HepG2 (cell line): Measurements from ENCODE around the gene TMEM165. TPM values are rescaled to one million over a fixed set of nuclear protein-coding genes. Genes with fewer than 3 reads are reported as not detected.

Experiments
- ATAC-seq: fragments of 200-7000 bp; cut with Tn5 transposase; 3 replicates; pipeline ENCODE4 v1.9.1; 2020; ENCODE audit warnings: mild to moderate bottlenecking, moderate library complexity
- BruUV-seq: library from RNA; stranded (reverse); fragments of 400-500 nt; replicated peaks from 2 replicates; lab custom pipeline; 2021; lab: Mats Ljungman, UMichigan
- CTCF ChIA-PET: fragments of 300-600 bp; formaldehyde crosslinking; extraction: SDS; loops from one replicate; lab custom pipeline; 2021; ENCODE audit warnings: low total read pairs, inconsistent platforms, low intra/inter-chr PET ratio; lab: Yijun Ruan, JAX
- POLR2A ChIA-PET: fragments of 350-600 bp; sonication (Branson Sonifier 250); formaldehyde crosslinking; loops from one replicate; lab custom pipeline; 2020; ENCODE audit warnings: antibody characterized with exemption, inconsistent platforms; lab: Yijun Ruan, JAX
- DNase-seq: peaks from one replicate; pipeline ENCODE4 v3.0.0-alpha.2; 2015; ENCODE audit warnings: low spot score
- FAIRE-seq: peaks from 3 replicates; lab custom pipeline; 2011; peaks lifted over from hg19 to GRCh38; lab: Jason Lieb, UNC
- H2AFZ ChIP-seq: one replicate; pipeline ENCODE4 v1.6.1; 2011; ENCODE audit warnings: low read length, inconsistent platforms
- H3K27ac ChIP-seq: fragments of 300-600 bp; 3 replicates; pipeline ENCODE4 v1.8.0; 2011; ENCODE audit warnings: mixed run types, mild to moderate bottlenecking, mixed read lengths, low read length, inconsistent platforms; ENCODE audit not compliant: insufficient read depth; ENCODE audit errors: extremely low read length
- H3K27me3 ChIP-seq, 2 experiments: fragments of 200-600 bp in 1 of 2; 2 replicates in 1 of 2; 3 replicates in 1 of 2; pipeline versions ENCODE4 v1.6.0 to v1.8.0; 2011; ENCODE audit warnings: low read length in 2 of 2, mild to moderate bottlenecking in 2 of 2, moderate library complexity in 2 of 2, inconsistent platforms in 1 of 2; ENCODE audit not compliant: insufficient read depth in 2 of 2, control insufficient read depth in 1 of 2
- H3K36me3 ChIP-seq, 2 experiments: fragments of 200-600 bp in 1 of 2; replicated peaks in 1 of 2; 2 replicates in 1 of 2; 3 replicates in 1 of 2; pipeline versions ENCODE4 v1.5.1 to v1.8.0; 2011; ENCODE audit warnings: low read length in 2 of 2, inconsistent platforms in 1 of 2; ENCODE audit not compliant: insufficient read depth in 2 of 2, control insufficient read depth in 1 of 2
- H3K4me1 ChIP-seq: 2 replicates; pipeline ENCODE4 v1.5.1; 2012; ENCODE audit warnings: low read length, inconsistent platforms; ENCODE audit not compliant: insufficient read depth
- H3K4me2 ChIP-seq: 2 replicates; pipeline ENCODE4 v1.6.0; 2011; ENCODE audit warnings: low read depth, low read length, inconsistent platforms
- H3K4me3 ChIP-seq, 3 experiments: fragments of 200-600 bp in 1 of 3; sonication (generic), shearing (Covaris generic) in 1 of 3; replicated peaks in 1 of 3; 2 replicates each; pipeline ENCODE4 v1.5.1; 2011 to 2016; ENCODE audit warnings: low read length in 3 of 3, inconsistent platforms in 2 of 3, low read depth in 2 of 3, mild to moderate bottlenecking in 2 of 3, control low read depth in 1 of 3, mixed read lengths in 1 of 3; ENCODE audit not compliant: insufficient read depth in 1 of 3
- H3K79me2 ChIP-seq: one replicate; pipeline ENCODE4 v1.6.1; 2011; ENCODE audit warnings: low read length, inconsistent platforms; ENCODE audit not compliant: insufficient read depth
- H3K9ac ChIP-seq: 2 replicates; pipeline ENCODE4 v1.6.0; 2011; ENCODE audit warnings: mild to moderate bottlenecking, low read depth, low read length, inconsistent platforms; ENCODE audit not compliant: insufficient read depth
- H3K9me3 ChIP-seq: 2 replicates; pipeline ENCODE4 v1.5.1; 2012; ENCODE audit warnings: mild to moderate bottlenecking, low read length
- H4K20me1 ChIP-seq: 2 replicates; pipeline ENCODE4 v1.6.0; 2011; ENCODE audit warnings: inconsistent platforms, mild to moderate bottlenecking, low read length, moderate library complexity; ENCODE audit not compliant: insufficient read depth
- ARHGAP35 ChIP-seq: sonication (generic); formaldehyde crosslinking; IDR thresholded peaks from 2 replicates; pipeline ENCODE4 v1.9.0; 2022; ENCODE audit warnings: mild to moderate bottlenecking, inconsistent platforms, moderate library complexity, missing genetic modification reagents, borderline replicate concordance
- CAMTA2 ChIP-seq: sonication (generic); formaldehyde crosslinking; IDR thresholded peaks from 2 replicates; pipeline ENCODE4 v1.4.0; 2020; ENCODE audit warnings: mild to moderate bottlenecking, missing genetic modification reagents, borderline replicate concordance
- CENPX ChIP-seq: sonication (generic); formaldehyde crosslinking; IDR thresholded peaks from 2 replicates; pipeline ENCODE4 v1.9.0; 2021; ENCODE audit warnings: mild to moderate bottlenecking, missing genetic modification reagents, moderate library complexity
- NR2C2 ChIP-seq: sonication (generic); formaldehyde crosslinking; IDR thresholded peaks from 2 replicates; pipeline ENCODE4 v1.4.0; 2020; ENCODE audit warnings: missing genetic modification reagents, mild to moderate bottlenecking, moderate library complexity, borderline replicate concordance
- RELA ChIP-seq: sonication (generic); formaldehyde crosslinking; IDR thresholded peaks from 2 replicates; pipeline ENCODE4 v1.4.0; 2020; ENCODE audit warnings: missing genetic modification reagents
- SRF ChIP-seq: IDR thresholded peaks from 2 replicates; pipeline ENCODE4 v1.6.1; 2011; ENCODE audit warnings: mild to moderate bottlenecking, low read depth, low read length, moderate library complexity
- ZNF12 ChIP-seq: sonication (generic); formaldehyde crosslinking; IDR thresholded peaks from 2 replicates; pipeline ENCODE4 v1.5.0; 2020; ENCODE audit warnings: missing genetic modification reagents
- ZNF180 ChIP-seq: sonication (generic); formaldehyde crosslinking; IDR thresholded peaks from 2 replicates; pipeline ENCODE4 v1.4.0; 2020; ENCODE audit warnings: low read depth, missing genetic modification reagents, borderline replicate concordance
- ZNF431 ChIP-seq: sonication (generic); formaldehyde crosslinking; IDR thresholded peaks from 2 replicates; pipeline ENCODE4 v1.9.0; 2022; ENCODE audit warnings: missing genetic modification reagents, low read depth, mild to moderate bottlenecking, borderline replicate concordance
- ZNF567 ChIP-seq: sonication (generic); formaldehyde crosslinking; IDR thresholded peaks from 2 replicates; pipeline ENCODE4 v1.8.1; 2023; ENCODE audit warnings: mild to moderate bottlenecking, missing genetic modification reagents, borderline replicate concordance
- ZNF75D ChIP-seq: sonication (generic); formaldehyde crosslinking; IDR thresholded peaks from 2 replicates; pipeline ENCODE4 v1.8.1; 2023; ENCODE audit warnings: missing genetic modification reagents, mild to moderate bottlenecking, borderline replicate concordance
- WGBS: methylation state at CpG from one replicate; pipeline ENCODE4 v1.1.6; 2017; ENCODE audit warnings: low lambda C conversion rate; 5-methylcytosine and 5-hydroxymethylcytosine counted together
- in situ Hi-C: cut with HindIII; loops from 2 replicates; pipeline ENCODE4 v1.10.0; 2017; ENCODE audit warnings: low pct_unique_long_range_greater_than_20kb; ENCODE audit not compliant: extremely low pct_ligation_motif_present
- intact Hi-C: fragments of 100-400 bp; cut with micrococcal nuclease; formaldehyde crosslinking; loops from one replicate; pipeline ENCODE4 v1.10.0; 2022; ENCODE audit not compliant: unreplicated experiment
- polyA plus RNA-seq, 8 experiments: library from polyadenylated mRNA; depleted of rRNA in 3 of 8; stranded (reverse) in 7 of 8; unstranded in 1 of 8; fragments of >200 nt; fragmentation: Illumina TruSeq in 4 of 8; extraction: Trizol in 4 of 8; gene quantifications; 2 replicates each; pipeline versions ENCODE4 v1.2.1 to v1.2.3, GENCODE V29; 2011 to 2016; ENCODE audit warnings: low read depth in 4 of 8, missing spikeins in 1 of 8, mixed read lengths in 1 of 8; ENCODE audit not compliant: insufficient read depth in 1 of 8
- total RNA-seq, 5 experiments: library from RNA; depleted of rRNA; stranded (reverse); fragments of >200 nt; fragmentation: Illumina TruSeq; extraction: Trizol; gene quantifications; 2 replicates each; pipeline ENCODE4 v1.2.3, GENCODE V29; 2016; ENCODE audit warnings: low read depth in 1 of 5
- TF ChIP-seq, protein P1 (sequence below): sonication (generic); formaldehyde crosslinking; IDR thresholded peaks from 2 replicates; pipeline ENCODE4 v1.4.0; 2020; ENCODE audit warnings: missing genetic modification reagents
- TF ChIP-seq, protein P2 (sequence below): IDR thresholded peaks from 2 replicates; pipeline ENCODE4 v1.6.1; 2016; ENCODE audit warnings: low read depth, borderline replicate concordance

Gene TMEM165
- total and polyA plus RNA-seq, 2 of the 13 experiments (the other 11 are each of a cell fraction or from before 2014, with no cell fraction given): 54.6 to 103 TPM

DNA sequence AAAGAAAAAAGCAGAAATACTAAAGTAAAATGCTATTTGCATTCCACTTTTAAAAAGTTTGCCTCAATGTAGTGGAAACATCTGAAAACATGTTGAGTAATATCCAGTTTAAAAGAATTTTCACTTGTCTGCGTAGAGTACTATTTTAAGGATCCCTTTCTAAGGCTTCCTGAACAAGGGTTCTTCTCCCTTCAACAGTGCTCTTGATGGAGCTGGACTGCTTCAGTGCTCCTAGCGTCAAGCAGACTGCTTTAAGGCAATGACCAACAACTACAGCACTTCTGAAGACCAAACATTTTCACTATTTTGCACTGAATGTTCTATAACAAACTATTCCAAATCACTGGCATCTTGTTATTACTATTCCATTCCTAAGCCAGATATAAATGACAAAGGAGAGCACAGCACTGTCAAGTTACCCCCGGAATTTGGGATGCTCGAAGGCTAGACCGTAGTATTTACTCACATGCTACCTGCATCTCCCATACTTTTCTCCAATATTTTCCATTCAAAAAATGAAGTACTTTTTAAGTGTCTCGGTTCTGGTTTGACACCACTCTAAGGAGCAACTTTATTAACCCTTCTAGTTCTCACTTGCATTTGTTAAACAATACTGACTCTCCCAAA lies 36.1 kb downstream of the TMEM165 start:
- ChIA-PET CTCF (no interaction called here), POLR2A (no interaction called here)
- BruUV-seq: no TSS peak
- no peaks in the 10 kb centered on the region for H3K27me3 ChIP-seq
- DNase-seq (no peak), ATAC-seq (no peak), FAIRE-seq (no peak)
- no peak overlapping the region for H3K9ac ChIP-seq
- no peak overlapping the region for H3K4me3 ChIP-seq
- no peak overlapping the region for H3K4me2 ChIP-seq
- no peaks in the 10 kb centered on the region for H3K79me2 ChIP-seq
- 89% methylated on average over 6 of the region's 6 CpGs for WGBS
- peaks cover 4 to 42% of the 10 kb centered on the region in 2 experiments for H3K36me3 ChIP-seq
- H3K9me3 ChIP-seq: no peaks in the 10 kb centered on the region
- H3K4me1 ChIP-seq: no peaks in the 10 kb centered on the region
- H2AFZ ChIP-seq: no peak overlapping the region
- no peak overlapping the region for H3K27ac ChIP-seq
- TF ChIP-seq SRF (no peak), RELA (CRISPR knock-in tag) (no peak), CAMTA2 (no peak), ARHGAP35 (CRISPR knock-in tag) (no peak), ZNF567 (no peak), ZNF75D (CRISPR knock-in tag) (no peak), ZNF12 (CRISPR knock-in tag) (no peak), NR2C2 (CRISPR knock-in tag) (no peak), CENPX (no peak), ZNF431 (CRISPR knock-in tag) (no peak), ZNF180 (CRISPR knock-in tag) (no peak)
- TF ChIP-seq, protein P1, sequence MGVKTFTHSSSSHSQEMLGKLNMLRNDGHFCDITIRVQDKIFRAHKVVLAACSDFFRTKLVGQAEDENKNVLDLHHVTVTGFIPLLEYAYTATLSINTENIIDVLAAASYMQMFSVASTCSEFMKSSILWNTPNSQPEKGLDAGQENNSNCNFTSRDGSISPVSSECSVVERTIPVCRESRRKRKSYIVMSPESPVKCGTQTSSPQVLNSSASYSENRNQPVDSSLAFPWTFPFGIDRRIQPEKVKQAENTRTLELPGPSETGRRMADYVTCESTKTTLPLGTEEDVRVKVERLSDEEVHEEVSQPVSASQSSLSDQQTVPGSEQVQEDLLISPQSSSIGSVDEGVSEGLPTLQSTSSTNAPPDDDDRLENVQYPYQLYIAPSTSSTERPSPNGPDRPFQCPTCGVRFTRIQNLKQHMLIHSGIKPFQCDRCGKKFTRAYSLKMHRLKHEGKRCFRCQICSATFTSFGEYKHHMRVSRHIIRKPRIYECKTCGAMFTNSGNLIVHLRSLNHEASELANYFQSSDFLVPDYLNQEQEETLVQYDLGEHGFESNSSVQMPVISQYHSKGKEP: no peak
- TF ChIP-seq, protein P2, sequence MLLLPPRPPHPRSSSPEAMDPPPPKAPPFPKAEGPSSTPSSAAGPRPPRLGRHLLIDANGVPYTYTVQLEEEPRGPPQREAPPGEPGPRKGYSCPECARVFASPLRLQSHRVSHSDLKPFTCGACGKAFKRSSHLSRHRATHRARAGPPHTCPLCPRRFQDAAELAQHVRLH: no peak
- H4K20me1 ChIP-seq: no peaks in the 10 kb centered on the region
- in situ Hi-C loops: no loop called here
- intact Hi-C loops: loop anchor here (5.0 kb wide), 1 partner anchor 35 kb away; the partner anchor contains the start of gene TMEM165
